HG03097 (cell line): ENCODE data around the gene DENND1B.
"Not testable (repeated sequence)": the region's sequence is repeated elsewhere in the genome, so short reads cannot be mapped to it uniquely, and the experiment has no call there.

Source experiments
- ATAC-seq: cut with Tn5 transposase; IDR thresholded peaks from one replicate; pipeline ENCODE4 v1.9.1; 2021; ENCODE audit not compliant: unreplicated experiment, low FRiP score

DENND1B gene

DNA sequence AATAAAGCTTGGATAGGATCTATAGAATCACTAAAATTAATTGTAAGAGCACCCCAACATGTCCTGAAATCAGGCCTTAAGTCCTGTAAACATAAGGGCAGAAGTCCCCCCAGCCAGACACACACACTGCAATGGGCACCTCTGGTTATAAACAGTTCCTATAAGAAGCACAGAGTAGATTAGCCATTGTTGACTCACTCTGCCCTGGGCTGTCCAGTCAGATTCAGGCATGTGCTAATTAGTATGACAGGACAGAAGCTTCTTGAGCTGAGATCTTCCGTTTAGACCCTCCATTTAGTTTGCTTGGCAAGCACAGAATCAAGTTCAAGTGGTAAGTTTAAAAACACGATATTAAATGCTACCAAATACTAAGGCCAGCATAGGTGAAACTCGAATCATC lies 11.8 kb upstream of the DENND1B start:
- no peak for ATAC-seq

DNA sequence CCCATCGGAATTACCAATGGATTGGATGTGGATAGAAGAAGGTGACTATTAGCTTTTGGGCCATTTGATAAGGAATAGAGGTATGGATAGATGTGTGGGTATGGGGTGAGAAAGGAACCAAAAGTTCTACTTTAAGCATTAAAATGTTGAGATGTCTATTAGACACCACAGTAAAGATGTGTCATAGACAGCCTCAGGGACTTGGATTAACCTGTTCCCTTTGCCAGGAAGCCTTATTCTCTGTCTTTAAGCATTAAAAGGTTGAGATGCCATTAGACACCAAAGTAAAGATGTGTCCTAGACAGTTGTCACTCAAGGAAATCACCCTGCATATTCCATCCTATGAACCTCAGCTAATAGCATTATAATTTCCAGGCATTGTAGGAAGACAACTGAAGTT lies 11.0 kb upstream of the DENND1B start:
- ATAC-seq, result no peak

DNA sequence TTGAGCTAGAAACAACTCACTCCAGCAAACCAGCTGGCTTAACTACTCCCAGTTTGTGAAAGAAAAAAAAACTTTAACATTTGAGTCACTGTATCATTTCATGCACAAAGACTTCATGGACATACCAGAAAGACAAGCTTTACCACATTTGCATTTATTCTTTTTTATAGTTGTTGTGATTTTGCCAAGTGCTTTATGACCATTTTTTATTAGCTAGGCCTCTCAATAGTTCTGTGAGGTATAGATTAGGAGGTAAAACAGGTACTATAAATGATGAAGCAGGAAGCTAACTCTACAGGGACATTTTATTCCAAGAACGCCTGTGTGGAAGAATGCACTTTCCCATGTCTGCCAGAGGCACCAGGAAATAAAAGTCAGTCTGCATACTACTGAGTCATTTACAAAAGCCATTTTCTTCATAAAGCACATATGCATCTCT lies 8.2 kb upstream of the DENND1B start:
- ATAC-seq, result no peak

DNA sequence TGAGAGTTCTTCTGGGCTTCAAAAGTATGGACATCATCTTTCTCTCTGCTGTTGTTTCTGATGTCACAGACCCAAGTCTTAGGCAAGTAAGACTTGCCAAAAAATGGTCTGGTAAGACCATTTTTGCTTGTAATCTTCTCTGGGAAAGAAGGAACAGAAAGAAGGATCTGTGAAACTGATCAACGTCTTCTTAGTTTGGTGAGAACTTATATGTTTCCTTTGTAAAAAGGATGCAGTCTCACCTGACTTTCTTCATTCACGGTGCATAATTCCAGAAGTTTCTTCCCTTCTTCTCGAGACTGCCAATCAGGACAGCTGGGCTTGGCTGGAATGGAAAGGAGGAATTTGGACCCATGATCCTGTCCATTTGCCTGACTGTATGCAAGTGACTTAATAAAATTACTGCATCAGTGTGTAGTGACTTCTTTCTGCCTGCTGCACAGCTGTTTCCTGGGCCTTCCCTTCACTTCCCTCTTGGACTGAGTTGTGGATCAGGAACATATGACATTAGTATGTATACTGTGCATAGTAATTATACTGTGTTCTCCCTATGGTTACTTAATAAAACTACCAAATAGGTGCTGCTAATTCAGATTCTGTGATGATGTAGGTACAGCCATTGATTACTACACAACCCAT lies 7.6 kb upstream of the DENND1B start:
- ATAC-seq, result no peak

DNA sequence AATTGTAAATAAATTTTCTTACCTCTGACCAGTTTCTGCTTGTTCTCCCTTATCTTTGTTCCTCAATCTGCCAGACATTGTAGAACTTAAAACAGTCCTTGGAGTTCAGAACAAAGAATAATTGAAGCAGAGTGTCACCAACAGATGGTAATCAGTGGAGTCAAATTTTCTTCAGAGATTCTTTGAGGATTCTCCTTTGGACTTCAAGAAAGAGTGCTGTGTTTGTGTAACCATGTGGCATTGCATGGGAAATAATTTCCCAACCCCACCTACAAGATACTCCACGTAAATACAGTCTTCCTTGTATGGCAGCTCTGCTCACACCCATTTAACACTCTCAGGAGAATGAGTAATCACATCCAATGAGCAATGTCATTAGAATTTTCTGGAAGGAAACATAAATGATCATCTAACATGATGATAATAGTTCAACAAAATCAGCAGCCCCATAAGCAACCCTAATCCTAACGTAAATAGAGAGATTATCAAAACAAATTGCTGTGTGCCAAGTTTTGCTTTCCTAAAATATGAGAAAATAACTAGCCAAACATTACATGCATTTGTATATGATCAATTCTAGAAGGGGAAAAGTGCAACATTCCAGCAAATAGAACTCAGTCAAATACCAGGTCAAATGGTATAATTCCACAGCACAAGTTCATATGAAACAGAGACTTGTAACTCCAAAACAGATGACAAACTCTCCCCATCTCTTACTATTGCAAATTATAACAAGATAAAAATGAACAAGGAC lies 6.9 kb upstream of the DENND1B start:
- ATAC-seq, result no peak

DNA sequence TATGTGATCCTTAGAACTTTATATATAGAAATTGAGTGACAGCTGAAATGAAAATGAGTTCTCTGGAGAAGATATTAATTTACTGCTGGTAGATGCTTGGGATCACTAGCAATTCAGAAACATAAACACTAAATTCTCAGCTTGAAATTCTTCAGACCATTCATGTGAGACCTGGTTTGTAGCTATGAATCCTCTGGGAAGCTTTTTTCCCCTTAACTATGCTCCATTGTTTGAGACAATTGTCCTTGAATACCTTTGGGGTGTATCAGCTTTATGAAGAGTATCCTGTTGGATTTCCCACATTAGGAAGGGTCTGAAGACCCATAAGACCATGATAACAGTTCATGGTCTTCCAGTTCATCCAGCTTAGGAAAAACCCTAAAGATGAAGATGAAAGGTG lies 4.6 kb upstream of the DENND1B start:
- no peak for ATAC-seq

DNA sequence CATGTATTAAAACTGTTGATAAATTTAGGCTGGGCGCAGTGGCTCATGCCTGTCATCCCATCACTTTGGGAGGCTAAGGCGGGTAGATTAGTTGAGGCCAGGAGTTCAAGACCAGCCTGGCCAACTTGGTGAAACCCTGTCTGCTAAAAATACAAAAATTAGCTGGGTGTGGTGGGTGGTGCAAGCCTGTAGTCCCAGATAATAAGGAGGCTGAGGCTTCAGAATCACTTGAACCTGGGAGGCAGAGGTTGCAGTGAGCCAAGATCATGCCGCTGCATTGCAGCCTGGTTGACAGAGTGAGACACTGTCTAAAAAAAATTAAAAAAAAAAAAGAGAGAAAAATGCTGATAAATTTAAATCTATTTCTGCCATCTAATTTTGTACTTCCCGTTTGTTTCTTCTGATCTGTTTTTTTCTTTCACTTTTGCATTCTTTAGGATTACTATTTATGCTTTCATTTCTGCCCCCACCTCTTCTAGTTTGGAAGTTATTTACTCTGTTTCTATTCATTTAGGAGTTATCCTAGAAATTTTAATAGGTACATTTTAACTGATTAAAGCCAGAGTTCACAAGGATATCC lies 3.2 kb upstream of the DENND1B start:
- ATAC-seq, result no peak

DNA sequence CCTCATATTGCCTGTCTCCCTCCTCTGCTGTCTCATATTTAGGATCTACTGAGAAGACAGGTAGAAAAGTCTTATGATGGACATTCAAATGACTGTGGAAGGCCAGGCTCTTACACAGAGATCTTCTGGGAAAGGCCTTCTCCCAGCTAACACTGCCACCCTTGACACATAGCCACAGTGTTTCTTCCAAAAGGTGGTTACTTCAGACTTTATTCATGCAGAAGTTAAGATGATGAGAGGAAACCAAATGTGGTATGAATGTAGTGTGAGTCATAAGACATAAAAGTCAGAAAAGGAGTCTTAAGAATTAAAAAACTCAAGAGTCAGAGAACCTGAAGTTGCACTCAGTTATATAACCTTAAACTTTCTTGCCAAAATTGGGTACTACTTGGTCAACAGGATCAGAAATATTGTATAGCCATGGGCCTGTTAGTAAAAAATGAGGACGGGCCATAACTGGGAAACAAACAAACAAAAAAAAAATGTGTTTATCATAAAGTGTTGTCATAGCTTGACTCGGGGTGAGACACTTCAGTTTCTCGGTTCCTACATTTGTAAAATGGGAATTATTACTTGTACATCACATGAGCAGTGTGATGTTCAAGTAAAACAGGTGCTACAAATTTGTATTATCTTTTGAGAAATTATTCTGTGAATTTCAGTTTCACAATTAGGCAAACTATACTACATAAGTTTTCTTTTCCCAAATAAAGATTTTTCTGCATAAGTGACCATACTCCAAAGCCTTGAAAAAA lies 1.2 kb upstream of the DENND1B start:
- no peak for ATAC-seq

DNA sequence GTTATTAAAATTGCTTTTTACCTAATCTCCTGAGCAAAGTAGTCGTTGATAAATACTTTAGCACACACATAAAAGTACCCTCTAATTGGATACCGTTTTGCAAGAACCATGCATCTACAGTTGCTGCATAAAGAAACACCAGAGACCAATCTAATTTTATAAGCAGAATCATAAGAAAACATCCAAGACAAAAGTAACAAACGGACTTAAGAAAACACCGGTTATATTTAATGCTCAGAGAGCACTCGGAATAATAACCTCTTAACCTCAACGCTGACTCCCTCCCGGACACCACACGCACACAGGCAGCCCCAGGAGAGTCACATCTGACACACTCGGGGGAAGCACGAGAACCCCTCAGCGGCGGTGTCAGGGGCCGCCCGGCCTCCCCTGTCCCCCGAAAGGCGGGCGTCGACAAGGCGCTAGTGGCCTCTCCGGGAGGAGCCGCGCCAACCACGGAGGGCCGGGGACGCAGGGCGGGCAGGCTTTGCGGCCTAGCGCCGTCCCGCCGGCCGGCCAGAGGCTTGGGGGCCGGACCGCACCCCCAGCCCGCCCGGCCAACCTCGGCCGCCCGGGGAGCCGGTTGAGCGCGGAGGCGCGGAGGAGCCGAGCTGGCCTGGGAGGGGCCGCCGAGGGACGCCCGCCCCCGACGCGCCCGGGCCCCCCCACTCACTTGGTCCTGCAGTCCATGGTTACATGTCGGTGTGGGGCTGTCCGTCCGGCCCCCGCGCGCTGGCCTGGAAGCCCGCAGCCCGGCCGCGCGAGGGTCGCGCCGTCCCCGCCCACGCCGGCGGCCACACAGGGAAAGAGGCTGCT lies 606 bp downstream of the DENND1B start:
- peak; percentile 26 for ATAC-seq

DNA sequence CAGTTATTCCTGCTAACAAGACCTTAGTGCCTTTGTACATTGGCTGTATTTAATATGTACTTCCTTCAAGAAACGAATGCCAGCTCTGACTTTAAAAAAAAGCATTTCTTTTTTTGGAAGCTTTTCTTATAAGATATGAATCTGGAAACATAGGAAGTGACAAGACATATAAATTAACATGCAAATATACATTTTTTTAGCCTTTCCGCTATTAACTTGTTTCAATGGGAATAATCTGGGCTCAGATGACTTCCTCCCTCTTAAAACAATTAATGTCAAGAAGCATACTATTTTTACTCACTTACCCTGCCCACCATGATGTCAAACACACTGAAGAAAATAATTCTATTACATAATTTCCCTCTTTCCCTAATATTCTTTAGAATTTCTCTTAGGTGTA lies 1.4 kb downstream of the DENND1B start:
- ATAC-seq, result no peak

DNA sequence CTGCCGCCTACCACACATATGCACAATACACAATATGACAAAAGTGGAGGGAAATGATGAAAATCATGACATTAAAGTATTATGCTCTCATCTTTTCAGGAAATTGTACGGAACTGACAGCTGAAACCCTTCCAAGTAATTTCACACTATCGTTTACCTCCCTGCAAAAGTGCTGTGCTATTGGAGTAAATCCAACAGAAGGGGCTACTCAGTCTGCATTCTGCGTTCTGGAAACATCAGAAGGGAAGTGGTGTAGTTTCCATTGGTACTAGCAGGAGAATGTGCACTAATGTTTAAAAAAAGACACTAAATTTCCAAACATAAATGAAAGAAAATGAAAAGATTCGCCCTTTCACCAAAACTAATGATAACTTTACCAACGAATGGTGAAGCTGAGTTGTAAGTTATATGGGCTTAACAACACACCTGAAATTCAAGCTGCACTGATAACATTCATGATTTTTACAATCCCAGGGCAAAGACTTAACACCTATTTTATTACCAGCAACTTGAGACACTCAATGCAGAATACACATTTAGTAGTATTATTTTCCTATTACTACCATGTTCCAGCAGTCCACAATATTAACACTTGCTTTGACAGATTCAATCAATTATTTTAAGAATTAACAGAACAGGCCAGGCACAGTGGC lies 3.2 kb downstream of the DENND1B start:
- ATAC-seq, result no peak

DNA sequence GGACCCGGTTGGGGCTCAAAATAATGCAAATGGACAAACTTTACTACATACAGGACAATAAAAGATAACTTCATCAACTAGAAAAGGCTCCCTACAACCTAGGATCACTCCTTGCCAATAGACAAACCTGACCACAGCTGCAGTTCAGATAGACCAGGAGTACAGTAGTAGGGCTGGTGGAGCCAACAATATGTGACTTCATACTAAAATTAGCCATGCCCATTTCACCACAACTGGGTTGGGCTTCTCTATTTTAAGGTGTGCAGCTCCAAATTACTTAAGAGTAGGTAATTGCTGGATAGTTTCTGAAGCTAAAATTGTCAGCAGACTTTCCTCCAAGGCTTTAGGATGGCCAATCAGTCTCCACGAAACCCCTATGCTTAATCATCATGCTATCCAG lies 3.9 kb downstream of the DENND1B start:
- ATAC-seq, result no peak

DNA sequence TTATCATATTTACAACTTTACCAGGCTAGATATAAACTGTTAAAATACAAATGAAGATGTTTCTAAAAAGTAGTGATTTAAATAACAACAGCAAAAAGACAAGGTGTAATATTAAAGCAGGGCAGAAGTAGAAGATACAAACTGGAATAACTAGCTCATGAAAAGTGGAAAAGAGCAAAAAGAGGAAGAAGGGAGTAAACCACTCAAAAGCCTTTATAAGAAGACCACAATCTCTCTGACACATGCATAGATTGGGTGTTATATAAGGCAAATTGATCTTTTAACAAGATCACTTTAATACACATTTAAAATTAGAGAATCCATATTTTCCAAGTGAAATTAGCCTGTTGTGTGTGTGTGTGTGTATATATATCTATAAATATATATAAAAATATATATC lies 5.0 kb downstream of the DENND1B start:
- no peak for ATAC-seq

DNA sequence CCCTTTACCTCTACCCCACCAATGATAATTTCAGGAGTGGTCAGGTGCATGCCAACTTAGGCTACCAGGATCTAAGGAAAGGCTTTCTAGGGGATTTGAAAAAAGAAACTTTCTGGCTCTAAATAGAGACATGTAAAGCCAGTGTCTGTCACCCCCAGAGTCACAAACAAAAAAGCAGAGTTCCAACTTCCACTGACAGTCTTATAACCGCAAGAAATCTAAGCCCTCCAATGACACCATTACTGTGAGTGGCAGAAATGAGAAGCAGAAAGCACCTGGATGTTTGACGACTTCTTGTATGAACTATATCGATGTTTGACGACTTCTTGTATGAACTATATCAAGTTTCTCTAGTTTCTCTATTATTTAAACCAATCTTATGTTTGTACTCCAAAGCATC lies 6.0 kb downstream of the DENND1B start:
- ATAC-seq, result no peak

DNA sequence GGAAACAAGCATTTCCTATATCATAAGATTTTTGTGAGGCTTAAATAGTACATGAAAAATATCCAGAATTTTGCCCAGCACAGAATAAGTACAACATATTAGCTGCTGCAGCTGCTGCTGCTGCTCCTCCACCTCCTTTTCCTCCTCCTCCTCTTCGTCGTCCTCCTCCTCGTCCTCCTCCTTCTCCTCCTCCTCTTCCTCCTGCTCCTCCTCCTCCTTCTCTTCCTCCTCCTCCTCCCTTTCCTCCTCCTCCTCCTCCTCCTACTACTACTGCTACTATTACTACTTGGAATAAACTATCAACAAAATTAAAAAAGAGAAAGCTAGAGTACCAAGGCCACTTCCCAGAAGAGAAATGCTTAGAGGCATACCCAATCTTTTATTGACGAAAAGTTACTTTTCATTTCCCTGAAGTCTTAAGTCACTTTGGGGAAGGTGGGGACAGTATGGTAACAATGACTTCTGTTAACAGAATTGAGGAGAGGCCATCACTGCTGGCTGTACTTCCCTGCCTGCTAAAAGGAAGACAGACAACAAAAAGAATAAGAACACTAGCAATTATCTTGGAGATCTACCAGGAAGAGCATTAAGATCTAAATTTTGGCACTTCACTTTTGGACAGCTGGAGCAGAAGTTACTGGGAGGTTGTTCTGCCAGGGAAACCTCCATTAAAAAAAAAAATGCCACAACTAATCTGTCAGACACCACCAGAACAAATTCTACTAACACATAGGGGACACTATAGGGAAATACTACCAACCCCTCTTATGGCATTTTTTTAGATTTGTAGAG lies 7.1 kb downstream of the DENND1B start:
- no peak for ATAC-seq

DNA sequence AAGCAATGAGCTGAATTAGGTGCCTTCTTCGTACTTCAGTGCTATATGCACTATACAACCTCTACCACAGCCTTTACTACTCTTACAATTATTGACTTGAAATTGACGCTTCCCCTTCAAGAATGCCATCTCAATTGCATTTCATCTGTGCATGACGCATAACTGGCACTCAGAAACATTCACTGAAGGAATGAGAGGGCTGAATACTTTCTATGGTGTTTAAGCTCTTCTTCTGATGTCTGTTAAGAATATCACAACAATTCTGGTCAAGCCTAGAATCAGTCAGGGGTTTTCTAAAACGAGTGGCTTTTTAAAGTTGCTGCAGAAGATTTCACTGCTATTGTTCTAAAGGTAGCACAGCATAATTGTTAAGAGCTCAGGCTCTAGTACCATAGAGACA lies 11.5 kb downstream of the DENND1B start:
- ATAC-seq, result no peak

DNA sequence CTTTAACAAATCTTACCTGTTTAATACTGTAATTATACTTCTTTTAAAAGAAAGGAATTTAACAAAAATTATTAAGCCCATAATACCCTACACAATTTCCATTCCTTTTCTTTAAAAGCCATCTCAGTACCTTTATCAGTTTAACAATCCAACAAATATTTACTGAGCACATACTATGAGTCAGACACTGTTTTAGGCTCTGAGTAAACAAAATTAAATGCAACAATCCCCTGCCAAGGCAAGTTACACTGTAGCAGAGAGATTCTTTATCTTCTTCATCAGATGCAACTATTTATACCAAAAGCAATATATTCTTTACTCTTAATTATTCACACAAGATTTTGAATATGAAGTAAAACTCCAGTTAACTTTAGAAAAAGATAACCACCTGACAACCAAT lies 12.0 kb downstream of the DENND1B start:
- ATAC-seq, result no peak

DNA sequence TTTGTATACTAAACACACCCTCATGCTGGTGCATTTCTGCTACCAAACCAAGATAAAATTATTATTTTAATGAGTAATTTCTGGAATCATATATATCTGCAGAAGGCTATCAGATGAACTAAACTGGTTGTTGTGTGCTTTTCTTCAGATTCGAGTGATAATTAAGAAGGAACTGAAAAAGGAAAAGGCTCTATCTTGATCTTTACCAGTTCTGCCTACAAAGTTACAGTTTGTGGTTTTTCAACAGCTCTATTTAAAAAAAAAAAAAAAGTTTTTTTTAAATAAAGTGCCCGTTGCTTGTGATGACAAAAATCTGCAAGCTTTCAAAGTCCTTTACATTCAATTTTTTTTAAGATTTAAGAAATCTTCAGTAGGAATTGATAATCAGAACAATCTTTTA lies 13.6 kb downstream of the DENND1B start:
- no peak for ATAC-seq

DNA sequence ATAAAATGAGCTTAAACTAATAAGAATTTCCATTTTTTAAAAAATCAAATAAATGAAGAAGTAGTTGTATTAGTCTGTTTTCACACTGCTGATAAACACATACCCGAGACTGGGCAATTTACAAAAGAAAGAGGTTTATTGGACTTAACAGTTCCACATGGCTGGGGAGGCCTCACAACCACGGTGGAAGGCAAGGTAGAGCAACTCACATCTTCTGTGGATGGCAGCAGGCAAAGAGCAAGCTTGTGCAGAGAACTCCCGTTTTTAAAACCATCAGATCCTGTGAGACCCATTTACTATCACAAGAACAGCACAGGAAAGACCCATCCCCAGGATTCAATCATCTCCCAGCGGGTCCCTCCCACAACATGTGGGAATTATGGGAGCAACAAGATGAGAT lies 19.7 kb downstream of the DENND1B start:
- not testable (repeated sequence) for ATAC-seq
